Osteocyte (in vitro differentiated cells): ENCODE results near the gene ABCC8. TPM values are rescaled to one million over a fixed set of nuclear protein-coding genes. Genes with fewer than 3 reads are reported as not detected.

Experiments used
- DNase-seq: peaks from one replicate; pipeline ENCODE4 v3.0.0; 2021; ENCODE audit warnings: mixed read lengths; ENCODE audit not compliant: unreplicated experiment; ENCODE audit errors: extremely low spot score
- H3K27ac Mint-ChIP-seq: one replicate; pipeline ENCODE4 v1.8.0; 2021; ENCODE audit warnings: mild to moderate bottlenecking, mixed read lengths; ENCODE audit not compliant: unreplicated experiment
- H3K27me3 Mint-ChIP-seq: one replicate; pipeline ENCODE4 v1.8.0; 2021; ENCODE audit warnings: mixed read lengths; ENCODE audit not compliant: unreplicated experiment
- H3K36me3 Mint-ChIP-seq: one replicate; pipeline ENCODE4 v1.8.0; 2021; ENCODE audit warnings: mixed read lengths; ENCODE audit not compliant: unreplicated experiment
- H3K4me1 Mint-ChIP-seq: one replicate; pipeline ENCODE4 v1.8.0; 2021; ENCODE audit warnings: mixed read lengths; ENCODE audit not compliant: unreplicated experiment
- H3K4me3 Mint-ChIP-seq: one replicate; pipeline ENCODE4 v1.8.0; 2021; ENCODE audit warnings: mild to moderate bottlenecking, moderate library complexity, mixed read lengths; ENCODE audit not compliant: unreplicated experiment
- H3K9me3 Mint-ChIP-seq: one replicate; pipeline ENCODE4 v1.8.0; 2021; ENCODE audit warnings: mixed read lengths; ENCODE audit not compliant: unreplicated experiment
- CTCF ChIP-seq: fragments of 200-600 bp; sonication (generic); IDR thresholded peaks from 2 replicates; pipeline ENCODE4 v1.5.0; 2021; ENCODE audit warnings: antibody characterized with exemption, mild to moderate bottlenecking, moderate library complexity
- total RNA-seq: library from RNA; stranded (reverse); gene quantifications from 2 replicates; pipeline ENCODE4 v1.2.1, GENCODE V29; 2021

ABCC8 gene
- total RNA-seq, 1 donor from 2014 or later: not detected

GRCh38 chr11:17413414-17414316 lies 63.0 kb downstream of the ABCC8 start:
- H3K9me3 Mint-ChIP-seq: no peaks in the 10 kb centered on the region
- no peak for DNase-seq
- no peak overlapping the region for H3K4me3 Mint-ChIP-seq
- H3K27ac Mint-ChIP-seq: no peak overlapping the region
- H3K4me1 Mint-ChIP-seq: no peaks in the 10 kb centered on the region
- H3K27me3 Mint-ChIP-seq: peaks cover 39% of the 10 kb centered on the region
- H3K36me3 Mint-ChIP-seq: no peaks in the 10 kb centered on the region
- TF ChIP-seq CTCF: no peak

GRCh38 chr11:17412488-17413180 lies 64.0 kb downstream of the ABCC8 start:
- no peak for TF ChIP-seq CTCF
- H3K27me3 Mint-ChIP-seq: peaks cover 29% of the 10 kb centered on the region
- DNase-seq: no peak
- no peak overlapping the region for H3K4me3 Mint-ChIP-seq
- no peaks in the 10 kb centered on the region for H3K36me3 Mint-ChIP-seq
- H3K9me3 Mint-ChIP-seq: no peaks in the 10 kb centered on the region
- no peak overlapping the region for H3K27ac Mint-ChIP-seq
- no peaks in the 10 kb centered on the region for H3K4me1 Mint-ChIP-seq

GRCh38 chr11:17411418-17411817 lies 65.2 kb downstream of the ABCC8 start:
- H3K27ac Mint-ChIP-seq: no peak overlapping the region

GRCh38 chr11:17410606-17411379 lies 65.9 kb downstream of the ABCC8 start:
- TF ChIP-seq CTCF: no peak
- Mint-ChIP-seq H3K4me1 (peaks cover 3% of the 10 kb centered on the region), H3K27ac (no peak overlapping the region), H3K27me3 (peaks cover 19% of the 10 kb centered on the region), H3K4me3 (no peak overlapping the region), H3K9me3 (no peaks in the 10 kb centered on the region), H3K36me3 (no peaks in the 10 kb centered on the region)
- DNase-seq: no peak

More at GRCh38 chr11:17411418-17411817, 65.2 kb downstream of the ABCC8 start:
- Mint-ChIP-seq H3K27me3 (peaks cover 23% of the 10 kb centered on the region), H3K36me3 (no peaks in the 10 kb centered on the region), H3K4me3 (no peak overlapping the region), H3K9me3 (no peaks in the 10 kb centered on the region), H3K4me1 (no peaks in the 10 kb centered on the region)
- no peak for DNase-seq
- no peak for TF ChIP-seq CTCF
